ENCODE results near the gene RTL10.

The RTL10 gene, protein sequence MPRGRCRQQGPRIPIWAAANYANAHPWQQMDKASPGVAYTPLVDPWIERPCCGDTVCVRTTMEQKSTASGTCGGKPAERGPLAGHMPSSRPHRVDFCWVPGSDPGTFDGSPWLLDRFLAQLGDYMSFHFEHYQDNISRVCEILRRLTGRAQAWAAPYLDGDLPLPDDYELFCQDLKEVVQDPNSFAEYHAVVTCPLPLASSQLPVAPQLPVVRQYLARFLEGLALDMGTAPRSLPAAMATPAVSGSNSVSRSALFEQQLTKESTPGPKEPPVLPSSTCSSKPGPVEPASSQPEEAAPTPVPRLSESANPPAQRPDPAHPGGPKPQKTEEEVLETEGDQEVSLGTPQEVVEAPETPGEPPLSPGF

GRCh38 chr22:19854778-19855503 is at the start of gene RTL10, which contains the start of gene GNB1L:
Gene RTL10, minus strand, starts transcription at chr22:19854874. Its CDS starts 2,613 bp downstream, at chr22:19852261.
Gene GNB1L, minus strand, starts transcription at chr22:19854874. Its CDS starts 33,519 bp downstream, at chr22:19821355.
- peak; percentile 96 for DNase-seq

DNA sequence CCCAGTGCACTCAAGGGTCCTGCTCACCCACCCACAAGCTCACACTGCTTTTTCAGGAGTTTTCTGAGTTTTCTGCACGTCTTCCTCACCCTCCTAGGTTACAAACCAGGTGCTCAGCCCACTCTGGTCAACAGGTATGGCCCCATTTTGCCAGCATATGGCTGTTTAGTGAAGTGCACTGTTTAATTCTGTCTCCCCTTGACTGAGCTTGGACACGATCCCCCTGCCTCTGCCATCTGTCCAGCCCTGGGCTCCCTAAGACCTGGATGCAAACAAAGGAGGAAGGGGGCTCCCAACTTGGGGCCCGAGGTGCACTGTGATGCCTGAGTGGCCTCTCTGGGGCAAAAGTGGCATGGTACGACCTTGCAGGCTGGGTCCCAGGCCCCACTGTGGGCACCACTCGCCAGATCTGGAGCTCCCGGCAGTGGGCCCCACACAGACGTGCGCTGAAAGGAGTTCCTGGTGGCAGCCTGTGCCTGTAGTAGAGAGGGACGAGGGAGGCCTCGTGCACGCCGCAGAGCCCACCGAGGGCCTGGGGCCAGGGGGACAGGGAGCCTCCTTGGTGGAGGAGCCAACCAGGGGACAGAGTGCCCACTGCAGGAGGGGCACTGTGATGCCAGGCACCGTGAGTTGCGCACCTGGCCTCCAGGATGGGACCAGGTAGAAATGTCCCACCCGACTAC is 49.6 kb upstream of the RTL10 start:
- no peak for DNase-seq

GRCh38 chr22:19903513-19903912 is 48.8 kb upstream of the RTL10 start:
- no peak for DNase-seq

GRCh38 chr22:19903031-19903430 is 48.4 kb upstream of the RTL10 start:
- no peak for DNase-seq

DNA sequence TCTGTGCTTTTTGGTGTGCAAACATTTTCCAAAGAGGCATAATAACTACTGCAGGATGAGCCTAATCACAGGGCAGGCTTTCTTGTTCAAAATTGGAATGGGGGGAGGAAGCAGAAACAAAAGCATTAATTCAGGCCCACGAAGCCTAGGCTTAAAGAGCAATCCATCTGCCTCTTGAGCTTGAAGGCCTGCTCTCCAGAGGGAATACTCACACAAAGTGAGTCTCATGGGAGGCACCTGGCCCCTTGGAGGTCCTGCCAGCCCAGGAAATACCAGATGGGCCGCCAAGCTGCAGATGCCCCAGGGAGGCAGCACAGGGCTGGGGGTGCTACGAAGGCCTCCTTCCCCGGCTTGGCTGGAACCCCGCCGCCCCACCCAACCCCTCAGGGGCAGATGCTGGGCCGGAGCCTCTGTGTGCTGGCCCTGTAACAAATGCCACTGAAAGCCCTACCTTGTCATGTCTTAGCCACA is 47.6 kb upstream of the RTL10 start:
- no peak for DNase-seq

DNA sequence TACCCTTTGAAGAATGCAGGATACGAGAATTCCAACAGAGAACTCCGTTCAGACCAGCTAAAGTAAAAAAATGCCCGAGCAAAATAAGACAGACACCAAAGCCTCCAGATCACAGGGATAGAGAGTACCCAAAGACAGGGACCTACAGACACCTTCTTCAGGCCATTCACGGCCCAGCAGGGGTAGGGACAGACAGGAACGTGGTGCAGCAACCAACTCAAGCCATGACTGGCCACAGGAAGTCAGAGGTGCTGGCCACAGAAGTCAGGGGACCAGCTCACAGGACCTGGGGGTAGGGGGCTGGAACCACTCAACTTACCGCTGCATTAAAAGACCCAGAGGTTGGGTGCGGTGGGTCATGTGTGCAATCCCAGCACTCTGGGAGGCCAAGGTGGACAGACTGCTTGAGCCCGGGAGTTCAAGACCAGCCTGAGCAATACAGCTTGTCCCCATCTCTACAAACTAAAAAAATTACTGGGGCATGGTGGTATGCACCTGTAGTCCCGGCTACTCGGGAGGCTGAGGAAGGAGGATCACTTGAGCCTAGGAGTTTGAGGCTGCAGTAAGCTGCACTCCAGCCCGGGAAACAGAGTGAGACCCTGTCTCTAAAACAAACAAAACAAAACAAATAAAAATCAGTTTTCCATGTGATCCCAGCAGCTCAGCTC is 47.0 kb upstream of the RTL10 start:
- no peak for DNase-seq

DNA sequence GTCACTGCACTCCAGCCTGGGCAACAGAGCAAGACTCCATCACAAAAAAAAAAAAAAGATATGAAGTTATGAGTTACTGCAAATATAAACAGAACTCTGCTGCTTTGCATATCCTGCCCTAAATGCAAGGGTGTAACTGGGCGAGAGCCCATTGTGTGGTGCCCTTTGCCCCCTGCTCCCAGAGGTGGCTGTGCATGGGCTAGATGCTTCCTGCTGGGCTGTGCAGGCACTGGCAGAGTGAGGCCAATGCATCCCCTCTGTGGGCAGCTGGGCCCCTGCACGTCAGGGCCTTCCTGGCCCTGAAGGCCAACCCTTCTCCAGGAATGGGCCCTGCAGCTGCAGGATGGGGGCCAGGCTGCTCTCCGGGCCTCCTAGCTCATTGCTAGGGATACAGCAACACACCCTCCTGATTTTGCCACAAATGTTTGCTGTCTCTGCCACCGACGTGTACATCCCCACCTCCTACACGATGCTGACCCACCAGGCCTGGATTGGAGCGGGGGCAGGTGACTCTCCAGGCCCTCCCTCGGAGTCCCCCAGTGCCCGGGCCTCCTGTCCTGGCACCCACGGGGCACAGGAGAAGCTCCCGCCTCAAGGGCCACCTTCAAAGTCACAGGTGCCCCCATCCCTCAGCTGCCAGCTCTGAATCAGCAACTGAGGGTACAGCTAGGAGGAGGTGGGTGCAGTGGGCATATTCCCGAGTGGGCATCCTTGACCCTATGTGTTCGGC is 46.2 kb upstream of the RTL10 start:
- no peak for DNase-seq

DNA sequence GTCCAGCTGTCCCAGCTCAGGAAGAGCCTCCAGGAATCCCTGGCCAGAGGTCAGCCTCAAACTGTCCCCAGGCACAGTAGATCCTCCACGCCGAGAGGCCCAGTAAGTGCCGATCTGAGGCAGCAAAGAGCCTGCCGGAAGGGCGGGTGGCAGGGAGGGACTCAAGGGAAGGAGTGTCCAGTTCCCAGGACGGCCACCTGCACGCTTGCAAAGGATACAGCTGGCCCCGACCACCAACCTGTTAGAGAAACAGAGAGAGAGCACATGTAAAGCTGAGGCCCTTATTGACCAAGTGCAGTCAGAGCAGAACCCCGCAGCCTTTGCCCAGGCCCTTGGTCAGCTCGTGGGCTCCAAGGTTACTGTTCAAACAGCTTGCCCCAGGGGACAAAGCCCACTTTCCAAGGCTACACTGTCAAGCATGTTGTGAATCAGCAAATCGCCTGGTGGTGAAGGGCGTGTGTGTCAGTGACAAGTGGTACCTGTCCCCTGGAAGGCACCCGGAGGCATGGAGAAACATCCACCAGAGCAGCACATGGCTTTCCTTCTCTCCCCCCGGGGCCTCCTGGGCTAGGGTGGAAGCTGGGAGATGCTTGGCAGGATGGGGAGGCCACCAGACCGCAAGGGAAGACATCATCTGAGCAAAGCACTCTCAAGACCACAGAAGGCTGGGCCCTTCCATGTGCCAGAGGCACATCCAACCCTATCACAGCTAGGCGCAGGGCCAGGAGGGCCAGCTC is 44.3 kb upstream of the RTL10 start:
- no peak for DNase-seq

DNA sequence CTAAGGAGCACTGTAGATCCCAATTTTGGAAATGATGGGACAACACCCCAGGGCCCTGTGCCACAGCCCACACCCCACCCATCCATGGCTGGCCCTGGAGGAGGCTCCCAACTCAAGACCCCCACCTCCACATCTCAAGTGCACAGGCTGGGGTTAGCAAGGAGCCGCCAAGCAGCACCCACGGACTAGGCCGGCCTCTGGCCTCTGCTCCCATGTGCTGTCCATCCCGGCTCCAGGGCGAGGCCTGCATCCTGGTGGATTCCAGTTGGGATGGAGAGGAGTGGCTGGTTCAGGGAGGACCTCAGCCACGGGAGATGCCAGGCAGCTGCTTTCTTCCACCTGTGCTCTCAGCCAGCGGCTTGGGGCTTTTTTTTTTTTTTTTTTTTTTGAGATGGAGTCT is 43.5 kb upstream of the RTL10 start:
- no peak for DNase-seq

- DNase-seq = no peak
Observed at GRCh38 chr22:19897726-19898125, 43.1 kb upstream of the RTL10 start.

DNA sequence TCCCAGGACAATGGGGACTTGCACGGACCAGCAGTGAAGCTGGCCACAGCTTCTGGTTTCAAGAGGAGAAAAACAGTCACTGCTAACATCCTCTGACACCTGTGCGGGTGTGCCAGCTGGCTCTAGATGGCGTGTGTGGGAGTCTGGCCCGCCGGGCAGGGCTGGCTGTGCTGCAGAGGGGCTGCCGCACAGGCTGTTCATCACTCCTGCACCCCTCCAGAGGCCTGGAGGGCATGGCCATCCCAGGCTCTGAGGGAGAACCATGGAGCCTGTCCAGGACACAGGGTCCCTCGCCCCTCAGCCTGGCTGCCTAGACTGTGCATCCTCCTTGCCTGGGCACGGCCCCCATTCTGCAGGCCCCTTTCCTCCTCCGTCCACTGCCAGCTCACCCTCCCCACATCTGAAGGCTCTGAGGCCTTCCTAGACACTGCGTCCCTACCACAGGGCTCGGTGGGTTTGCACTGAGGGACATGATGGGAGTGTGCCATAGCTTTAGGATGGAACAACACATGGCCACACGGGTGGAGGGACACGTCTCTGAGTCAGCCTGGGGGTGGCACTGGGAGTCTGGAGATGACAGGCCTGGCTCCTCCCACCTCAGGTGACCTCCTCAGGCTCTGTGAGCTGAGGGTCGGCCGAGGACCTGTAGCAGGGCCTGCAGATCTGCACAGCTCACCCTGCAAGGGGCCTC is 42.1 kb upstream of the RTL10 start:
- DNase-seq = peak; percentile 55

GRCh38 chr22:19895160-19895849 is 40.6 kb upstream of the RTL10 start:
- no peak for DNase-seq

DNA sequence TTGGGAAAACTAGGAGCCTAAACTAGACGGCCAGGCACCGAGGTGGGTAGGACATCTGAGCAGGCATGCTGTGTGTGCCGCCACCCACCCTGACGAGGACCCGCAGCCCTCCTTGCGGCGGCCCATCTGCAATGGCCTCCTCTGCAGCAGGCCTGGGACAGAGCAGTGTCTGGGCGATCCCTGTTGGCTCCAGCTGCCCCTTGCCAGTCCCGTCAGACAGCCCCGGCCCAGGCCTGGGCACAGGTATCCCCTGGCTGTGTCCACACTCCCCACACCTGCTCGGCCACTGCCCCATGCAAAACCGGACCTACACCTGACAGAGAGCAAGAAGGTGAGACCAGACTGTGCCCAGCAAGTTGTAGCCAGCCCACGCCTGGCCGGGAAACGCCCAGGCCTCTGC is 38.7 kb upstream of the RTL10 start:
- no peak for DNase-seq

DNA sequence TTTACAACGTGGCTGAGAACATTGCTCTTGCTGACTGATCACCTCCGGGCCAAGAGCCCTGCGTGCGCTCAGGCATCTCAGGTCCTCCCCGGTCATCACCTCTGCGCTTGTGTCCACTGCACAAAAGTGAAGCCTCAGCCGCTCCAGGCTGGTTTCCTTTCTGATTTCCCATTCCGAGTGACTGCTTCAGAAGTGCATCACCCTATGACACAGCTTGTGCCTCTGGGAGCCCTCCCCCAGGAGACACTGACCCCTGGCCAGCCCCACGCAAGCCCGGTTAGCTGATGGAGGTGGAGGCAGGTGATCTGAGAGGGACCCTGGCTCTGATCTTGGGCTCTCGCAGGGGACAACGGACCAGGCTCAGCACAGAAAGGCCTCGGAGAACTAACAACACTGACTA is 38.3 kb upstream of the RTL10 start:
- DNase-seq = no peak

- peak; percentile 64 for DNase-seq
Observed at GRCh38 chr22:19892257-19892879, 37.7 kb upstream of the RTL10 start.

GRCh38 chr22:19891317-19892256 is 36.9 kb upstream of the RTL10 start:
- DNase-seq = peak; percentile 80

GRCh38 chr22:19890502-19891316 is 36.0 kb upstream of the RTL10 start:
- DNase-seq = no peak

DNA sequence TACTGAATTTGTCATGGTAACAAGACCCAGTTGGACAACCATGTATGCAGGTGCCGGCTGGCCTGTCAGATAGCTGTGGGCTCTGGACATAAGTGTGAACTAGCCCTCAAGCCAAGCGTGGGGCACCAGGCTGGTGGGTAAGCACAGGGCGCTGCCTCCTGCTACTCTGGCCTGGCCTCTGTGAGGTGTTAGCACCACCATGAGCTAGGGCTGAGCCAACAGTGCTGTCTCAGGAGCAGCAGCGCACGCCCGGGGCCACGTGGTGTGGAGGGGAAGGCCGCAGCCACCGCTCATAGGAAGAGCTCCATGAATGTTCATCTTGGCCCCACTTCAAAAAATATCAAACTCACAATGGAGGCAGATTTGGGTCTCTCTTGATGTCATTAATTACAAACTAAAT is 35.3 kb upstream of the RTL10 start:
- peak; percentile 56 for DNase-seq

All from activated T-cell treated with anti-CD3 and anti-CD28 coated beads, Interleukin-2, amount 50 U/mL, for 1 hour (primary cell).